Activated CD4-positive, alpha-beta T cell treated with anti-CD3 and anti-CD28 coated beads, Interleukin-2, amount 50 U/mL, for 1 hour (primary cell): ENCODE measurements around the gene ATP5MC3.
"Not testable (repeated sequence)": the region's sequence is repeated elsewhere in the genome, so short reads cannot be mapped to it uniquely, and the experiment has no call there.

ENCODE experiments used
- DNase-seq: peaks from one replicate; pipeline ENCODE4 v3.0.0-alpha.2; 2020

The ATP5MC3 gene

DNA sequence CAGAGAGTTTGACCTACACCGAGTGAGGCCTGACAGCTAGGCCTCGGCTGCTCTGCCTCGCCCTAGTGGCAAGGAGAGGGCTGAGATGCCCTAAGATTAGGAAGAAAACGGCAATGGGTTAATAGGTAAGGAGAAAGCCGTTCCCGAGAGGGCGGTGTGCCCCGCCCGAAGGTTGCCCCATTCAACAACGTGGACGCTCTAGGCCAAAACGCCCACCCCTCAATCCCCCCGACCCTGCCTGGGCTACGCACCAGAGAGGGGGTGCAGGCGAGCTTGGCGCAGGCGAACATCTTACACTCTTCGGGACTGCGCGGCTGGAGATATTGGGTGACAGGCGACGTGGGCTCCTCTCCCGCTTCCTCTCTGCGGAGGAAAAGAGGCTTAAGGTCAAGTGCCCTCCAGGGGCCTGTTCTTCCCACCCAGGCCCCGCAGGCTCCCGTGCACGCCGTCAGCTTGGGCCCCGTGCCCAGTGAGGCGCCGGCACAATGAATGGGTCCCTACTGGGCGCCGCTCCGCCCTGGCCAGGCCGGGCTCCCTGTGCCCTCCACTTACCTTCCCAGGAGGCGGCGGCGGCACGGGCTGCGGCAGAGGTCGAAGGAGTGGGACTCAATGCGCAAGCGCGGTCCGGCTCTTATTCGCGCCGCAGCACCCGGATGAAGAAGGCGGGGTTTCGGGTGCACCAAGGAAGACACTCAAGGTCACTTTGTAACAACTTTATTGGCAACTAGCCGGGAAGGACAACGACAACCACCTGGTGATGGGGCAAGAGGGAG is at the start of gene ATP5MC3:
ATP5MC3 (minus strand) TSS at position 607 of the 773 bp plus-strand sequence; CDS start at position 290, 317 bp downstream.
- DNase-seq: peak; percentile 90

DNA sequence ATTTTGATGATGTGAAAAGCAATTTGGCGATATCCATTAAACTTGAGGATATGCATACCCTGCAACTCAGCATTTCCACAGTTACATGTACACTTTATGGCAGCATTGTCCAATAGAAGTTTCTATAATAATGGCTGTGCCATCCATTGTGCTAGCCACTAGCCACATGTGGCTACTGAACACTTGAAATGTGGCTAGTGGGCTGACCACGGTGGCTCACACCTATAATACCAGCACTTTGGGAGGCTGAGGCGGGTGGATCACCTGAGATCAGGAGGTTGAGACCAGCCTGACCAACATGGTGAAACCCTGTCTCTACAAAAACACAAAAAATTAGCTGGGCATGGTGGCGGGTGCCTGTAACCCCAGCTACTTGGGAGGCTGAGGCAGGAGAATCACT is 47.1 kb upstream of the ATP5MC3 start:
- not testable (repeated sequence) for DNase-seq

DNA sequence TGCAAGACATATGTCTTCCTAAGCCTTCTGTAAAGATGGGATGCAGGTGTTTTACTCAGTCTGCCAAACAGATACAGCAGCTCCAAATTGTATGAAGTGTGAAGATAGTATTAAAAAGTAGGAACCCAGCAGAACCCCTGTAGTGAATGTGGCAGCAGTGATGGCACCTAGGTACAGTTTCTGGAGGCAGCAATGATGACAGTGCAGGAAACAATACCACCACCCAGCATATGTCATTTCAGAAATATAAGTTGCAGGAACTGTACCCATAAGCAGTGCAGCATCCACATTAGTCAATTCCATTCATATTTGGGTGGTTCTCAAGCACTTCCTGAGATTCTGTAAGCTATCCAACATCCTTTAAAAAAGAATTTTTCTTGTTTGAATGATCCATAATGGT is 46.7 kb upstream of the ATP5MC3 start:
- no peak for DNase-seq

DNA sequence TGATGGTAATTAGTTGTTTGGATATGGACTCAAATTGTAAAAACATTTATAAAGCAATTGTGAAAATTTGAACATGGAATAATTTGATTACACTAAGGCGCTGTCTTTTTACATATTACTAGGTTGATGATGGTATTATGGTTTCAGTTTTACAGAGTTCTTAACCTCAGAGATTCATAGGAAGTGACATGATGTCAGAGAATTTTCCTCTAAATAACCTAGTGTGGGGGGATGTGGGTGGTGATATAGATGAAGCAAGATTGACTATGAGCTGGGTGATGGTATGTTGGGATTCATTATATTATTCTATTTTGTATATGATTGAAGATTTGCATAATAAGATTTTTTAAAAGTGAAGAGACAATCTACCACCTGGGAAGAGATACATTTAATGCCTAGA is 45.9 kb upstream of the ATP5MC3 start:
- DNase-seq: no peak

DNA sequence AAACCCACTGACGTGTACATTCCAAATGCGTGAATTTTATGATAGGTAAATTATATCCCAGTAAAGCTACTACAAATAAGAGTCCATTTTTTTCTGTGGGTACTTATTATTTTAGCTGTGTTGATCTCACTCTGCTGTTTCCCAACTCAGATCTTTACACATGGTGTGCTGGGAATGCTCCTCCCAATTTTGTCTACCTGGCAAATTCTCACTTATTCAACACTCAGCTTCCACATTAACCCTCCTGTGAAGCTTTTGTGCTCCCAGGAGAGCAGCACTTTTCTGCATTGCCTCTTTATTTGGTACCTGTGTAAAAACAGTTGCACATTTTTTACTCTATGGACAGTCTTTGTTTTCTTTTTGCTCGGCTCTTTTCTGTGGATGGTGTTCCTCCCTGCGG is 38.6 kb upstream of the ATP5MC3 start:
- no peak for DNase-seq

DNA sequence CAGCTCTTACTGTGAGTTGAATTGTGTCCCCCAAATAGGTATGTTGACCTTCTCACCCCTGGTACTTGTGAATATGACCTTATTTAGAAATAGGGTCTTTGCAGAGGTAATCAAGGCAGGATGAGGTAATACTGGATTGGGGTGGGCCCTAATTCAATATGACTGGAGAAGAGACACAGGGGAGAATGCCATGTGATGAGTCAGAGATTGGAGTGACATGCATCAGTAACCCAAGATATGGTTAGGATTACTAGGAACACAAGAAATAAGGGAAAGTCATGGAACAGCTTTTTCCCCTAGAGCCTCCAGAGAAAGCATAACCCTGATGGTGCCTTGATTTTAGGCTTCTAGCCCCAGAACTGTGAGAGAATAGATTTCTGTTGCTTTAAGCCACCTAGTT is 37.0 kb upstream of the ATP5MC3 start:
- no peak for DNase-seq

DNA sequence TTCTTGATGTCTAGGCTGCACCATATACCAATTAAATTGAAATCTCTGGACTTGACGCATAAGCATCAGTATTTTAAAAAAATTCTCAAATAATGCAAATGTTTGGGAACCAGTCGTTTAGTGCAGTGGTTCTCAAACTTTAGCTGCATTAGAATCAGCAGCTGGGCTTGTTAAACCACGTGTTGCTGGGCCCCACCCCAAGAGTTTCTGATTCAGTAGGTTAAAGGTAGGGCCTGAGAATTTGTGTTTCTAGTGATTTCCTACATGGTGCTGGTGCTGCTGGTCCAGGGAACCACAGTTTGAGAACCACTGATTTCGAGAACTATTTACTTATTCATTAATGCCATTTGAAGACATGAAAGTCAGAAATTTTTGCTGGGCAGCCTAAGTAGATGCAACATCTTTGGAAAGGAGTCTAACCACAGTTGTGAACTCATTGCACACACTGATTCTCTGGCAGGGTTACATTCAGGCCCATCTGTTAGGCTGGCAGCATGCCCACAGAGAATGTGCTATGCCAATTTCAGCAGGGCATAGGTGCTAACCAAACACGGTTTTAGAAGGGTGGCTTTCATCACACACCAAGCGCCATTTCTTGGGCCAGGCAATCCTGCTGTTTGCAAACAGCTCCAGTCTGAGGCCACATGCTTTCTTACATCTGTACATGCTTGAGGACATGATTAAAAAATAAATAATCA is 26.4 kb upstream of the ATP5MC3 start:
- no peak for DNase-seq

DNA sequence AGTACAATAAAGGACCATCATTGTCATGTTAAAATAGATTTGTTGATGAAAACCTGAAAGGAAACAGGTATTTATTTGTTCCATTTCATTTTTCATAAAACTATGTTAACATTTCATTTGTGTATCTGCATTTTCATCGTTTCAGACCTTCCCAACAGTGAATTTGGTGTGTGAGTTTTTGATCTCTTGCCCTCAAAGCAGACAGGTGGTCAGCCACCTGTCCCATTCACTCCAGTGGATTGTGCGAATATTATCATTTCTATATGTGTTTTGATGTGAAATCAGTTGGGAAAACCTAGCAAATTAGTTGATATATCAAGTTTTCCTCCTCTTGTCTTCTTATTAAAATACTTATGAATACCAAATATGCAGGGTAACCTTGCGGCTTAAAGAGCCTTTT is 25.4 kb upstream of the ATP5MC3 start:
- no peak for DNase-seq

DNA sequence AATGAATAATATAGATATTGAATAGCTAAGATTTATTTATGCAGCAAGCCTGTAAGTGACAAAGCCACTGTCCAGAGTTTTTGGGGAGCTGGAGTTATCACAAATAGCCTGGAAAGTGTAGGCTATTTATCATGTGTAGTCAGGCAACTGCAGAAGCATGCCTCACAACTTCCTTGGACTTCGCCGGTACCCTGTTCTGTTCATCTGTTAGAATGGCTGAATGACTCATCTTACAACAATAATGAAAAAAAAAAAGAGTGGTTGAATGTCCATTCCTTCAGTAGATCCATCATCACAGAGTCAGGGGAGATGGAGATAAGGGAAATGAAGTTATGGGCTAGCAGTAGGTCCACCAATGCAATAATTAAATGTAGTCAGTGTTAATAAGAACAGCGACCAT is 24.0 kb upstream of the ATP5MC3 start:
- DNase-seq: no peak

DNA sequence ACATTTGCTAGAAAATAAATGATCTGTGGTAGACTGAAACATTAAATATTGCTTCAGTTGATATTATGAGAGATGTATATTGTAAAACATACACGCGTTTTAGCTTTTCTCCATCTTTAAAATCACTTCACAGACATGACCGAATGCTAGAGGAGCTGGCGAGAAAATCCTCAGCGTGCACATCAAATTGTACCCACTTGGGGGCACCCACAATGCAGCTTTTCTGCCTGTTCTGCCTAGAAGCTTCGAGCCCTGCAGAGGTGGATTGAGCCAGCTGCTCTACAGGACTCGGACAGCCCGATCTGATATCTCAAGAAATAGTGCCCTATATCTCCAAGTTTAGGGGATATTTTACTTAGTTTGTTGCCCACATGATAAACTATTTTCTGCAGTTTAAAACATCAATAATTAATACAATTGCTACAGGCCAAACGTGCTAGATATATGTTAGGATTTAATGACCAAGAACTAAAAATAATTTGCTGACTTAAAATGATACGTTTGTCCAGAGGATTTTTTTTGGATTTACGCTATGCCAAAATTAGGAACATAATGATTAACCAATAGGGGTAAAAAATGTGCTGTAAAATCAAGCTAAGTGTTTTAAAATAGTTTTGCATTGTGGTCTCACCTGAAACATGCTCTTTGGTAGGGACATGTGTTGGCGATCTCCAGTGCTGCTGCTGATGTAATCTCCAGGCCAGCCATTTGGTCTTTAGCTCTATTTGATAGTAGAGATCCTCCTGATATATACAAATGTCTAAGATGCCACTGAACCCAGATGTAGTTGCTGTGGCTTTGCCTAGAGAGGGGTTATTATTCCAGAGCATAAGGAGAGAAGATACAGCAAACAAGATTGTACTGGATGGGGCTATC is 22.3 kb upstream of the ATP5MC3 start:
- peak; percentile 34 for DNase-seq

DNA sequence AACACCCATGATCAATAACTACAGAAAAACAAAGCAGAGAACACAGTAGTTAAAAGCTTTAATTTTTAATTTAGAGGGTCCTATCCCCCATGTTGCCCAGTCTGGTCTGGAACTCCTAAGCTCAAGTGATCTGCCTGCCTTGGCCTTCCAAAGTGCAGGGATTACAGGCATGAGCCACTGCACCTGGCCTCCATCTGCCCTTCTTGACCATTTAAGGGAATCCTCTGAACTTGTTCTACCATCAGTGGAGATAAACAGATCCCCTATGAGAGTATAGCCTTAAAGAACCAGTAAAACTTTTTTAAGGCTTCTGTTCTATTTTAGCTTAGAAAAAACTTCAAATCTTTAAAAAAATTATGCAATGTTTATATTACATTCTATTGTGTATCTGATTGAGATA is 13.5 kb upstream of the ATP5MC3 start:
- no peak for DNase-seq

DNA sequence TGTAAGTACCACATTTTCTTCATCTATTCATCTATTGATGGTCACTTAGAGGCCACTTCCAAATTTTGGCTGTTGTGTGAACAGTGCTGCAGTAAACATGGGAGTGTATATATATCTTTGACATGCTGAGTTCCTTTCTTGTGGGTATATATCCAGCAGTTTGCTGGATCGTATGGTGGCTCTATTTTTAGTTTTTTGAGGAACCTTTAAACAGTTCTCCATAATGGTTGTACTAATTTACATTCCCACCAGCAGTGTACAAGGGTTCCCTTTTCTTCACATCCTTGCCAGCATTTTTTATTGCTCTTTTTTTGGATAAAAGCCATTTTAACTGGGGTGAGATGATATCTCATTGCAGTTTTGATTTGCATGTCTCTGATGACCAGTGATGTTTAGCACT is 7.3 kb upstream of the ATP5MC3 start:
- no peak for DNase-seq

DNA sequence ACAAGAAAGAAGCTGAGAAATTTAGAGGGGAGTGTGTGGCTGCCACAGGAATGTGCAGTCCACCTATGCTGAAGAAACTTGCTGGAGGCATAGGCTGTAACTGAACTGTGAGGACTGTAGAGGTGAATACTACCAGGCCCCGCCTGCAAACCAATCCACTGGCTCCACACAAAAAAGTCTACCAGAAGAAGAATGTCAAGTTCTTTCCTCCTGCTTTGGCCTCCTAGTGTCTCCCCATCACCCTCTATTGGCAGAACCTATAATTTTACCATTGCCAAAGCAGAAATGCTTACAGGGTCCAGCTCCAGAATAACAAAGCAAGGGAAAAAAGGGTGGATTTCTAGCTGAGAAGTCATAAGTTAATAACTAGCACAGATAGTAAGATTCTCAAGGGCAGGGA is 5.9 kb upstream of the ATP5MC3 start:
- DNase-seq: no peak

DNA sequence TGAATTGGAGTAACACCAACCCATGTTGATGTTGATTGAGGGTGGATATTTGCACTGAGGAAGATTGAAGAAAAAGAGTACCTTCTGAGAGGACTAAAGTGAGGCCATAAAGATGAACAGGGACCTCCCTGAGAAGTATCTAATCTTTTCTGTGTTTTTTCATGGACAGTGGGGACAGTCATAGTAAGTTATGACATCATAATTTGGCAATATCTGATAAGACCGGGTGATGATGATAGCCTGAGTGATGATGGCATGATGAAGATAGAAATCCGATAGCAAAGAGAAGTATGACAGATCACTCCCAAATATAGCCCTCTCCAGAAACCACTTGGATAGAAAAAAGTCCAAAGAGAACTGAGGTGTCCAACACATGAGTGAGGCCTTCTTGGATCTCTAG is 2.2 kb upstream of the ATP5MC3 start:
- no peak for DNase-seq

DNA sequence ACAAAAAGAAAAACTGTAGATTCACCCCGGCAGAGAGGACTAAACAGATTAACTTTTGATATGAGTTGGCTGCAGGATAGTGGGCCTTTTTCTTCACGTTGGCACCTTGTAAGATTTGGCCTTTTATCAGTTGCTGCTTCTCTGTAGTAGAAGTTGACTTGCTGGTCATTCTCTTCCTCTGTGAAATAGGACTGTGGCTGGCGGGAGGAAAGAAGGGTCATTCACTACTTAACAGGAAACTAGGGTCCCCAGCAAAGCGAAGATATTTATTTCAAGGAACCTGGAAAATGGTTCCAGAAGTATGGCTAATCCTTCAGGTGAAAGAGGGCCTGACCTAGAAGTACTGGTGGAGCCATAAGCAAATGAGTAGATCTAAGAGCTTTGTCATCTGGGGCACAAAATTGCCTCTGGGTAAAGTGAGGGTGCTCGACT is 383 bp upstream of the ATP5MC3 start:
- no peak for DNase-seq

DNA sequence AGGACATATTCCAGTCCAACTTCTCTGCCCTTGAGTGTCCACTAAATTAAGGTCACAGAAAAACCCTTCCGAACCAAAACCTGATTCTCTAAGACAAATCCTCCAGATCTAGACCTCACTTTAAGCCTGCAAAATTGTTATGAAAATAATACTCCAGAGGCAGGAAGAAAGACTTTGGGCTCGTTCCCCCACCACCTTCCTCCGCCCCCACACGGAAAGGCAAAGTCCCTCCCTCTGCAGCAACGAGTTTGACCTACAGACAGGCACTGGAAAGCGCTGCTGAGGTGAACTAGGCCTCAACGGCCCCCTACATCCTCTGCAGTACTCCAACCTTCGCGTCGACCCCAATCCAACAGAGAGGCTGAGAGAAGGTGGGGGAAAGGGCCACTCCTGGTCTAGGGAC is 808 bp downstream of the ATP5MC3 start:
- DNase-seq: peak; percentile 26

DNA sequence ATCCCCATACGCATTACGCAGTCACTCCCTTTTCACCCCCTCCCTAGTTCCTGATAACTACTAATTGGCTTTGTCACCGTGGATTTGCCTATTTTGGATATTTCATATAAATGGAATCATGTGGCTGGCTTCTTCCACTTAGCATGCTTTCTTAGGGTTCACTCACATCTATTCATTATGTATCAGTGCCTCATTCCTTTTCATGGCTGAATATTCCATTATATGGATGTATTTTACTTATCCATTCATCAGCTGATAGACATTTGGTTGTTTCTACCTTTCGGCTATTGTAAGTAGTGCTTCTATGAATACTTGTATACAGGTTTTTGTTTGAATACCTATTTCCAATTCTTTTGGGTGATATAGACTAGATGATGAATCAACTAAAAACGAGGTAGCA is 4.9 kb downstream of the ATP5MC3 start:
- DNase-seq: no peak

DNA sequence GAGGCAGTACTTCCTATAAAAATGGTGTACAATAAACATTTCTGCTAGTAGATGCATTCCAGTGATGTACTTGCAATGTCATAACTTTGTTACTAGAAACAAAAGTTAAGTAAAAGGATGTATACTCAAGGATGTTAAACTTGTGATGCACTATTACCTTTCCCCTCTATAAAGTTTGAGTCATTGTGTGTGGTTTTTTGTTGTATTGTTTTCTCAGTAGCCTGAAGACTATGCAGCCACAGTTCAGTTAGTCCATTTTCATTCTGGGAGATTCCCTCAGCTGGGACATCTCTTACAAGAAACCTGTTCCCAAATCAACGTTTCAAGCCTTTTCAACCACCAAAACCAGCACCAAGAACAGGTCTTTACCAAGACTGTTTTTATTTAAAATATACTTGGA is 5.6 kb downstream of the ATP5MC3 start:
- no peak for DNase-seq

DNA sequence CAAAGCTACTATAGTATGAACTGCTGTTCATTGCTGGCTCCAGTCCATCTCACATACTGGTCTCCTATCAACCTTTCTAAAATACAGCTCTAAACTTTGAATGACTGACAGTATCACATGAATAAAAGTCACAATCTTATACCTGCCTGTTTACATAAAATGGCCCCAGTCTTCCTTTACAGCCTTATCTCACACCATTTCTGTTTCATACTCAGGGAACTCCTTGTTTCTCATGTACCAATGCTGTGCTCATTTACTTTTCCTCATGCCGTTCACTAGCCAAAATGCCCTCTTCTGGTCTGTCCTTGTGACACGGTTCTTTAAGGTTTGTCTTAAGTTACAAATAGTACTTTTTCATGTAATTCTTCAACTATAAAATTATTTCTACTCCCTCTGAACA is 6.2 kb downstream of the ATP5MC3 start:
- no peak for DNase-seq

DNA sequence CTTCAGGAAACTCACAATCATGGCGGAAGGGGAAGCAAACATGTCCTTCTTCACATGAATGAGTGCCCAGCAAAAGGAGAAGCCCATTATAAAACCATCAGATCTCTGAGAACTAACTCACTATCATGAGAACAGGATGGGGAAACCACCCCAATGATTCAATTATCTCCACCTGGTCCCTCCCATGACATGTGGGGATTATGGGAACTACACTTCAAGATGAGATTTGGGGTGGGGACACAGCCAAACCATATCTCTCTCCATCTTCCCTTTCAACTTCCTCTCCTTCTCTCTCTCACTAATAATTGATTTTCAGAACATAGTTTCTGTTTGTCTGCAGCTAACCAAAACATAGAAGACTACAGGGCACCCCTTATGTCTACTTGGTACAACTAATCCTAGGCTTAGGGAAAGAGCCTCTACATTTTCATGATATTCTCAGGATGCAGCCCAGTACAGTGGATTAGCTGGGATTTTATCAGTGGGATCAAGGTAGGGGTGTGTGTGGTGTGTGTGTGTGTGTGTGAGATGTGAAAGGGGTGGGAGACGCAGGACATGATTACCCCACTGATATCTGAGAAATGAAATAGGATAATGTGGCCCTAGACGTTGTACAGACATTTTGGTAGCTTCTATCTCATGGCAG is 10.7 kb downstream of the ATP5MC3 start:
- no peak for DNase-seq

DNA sequence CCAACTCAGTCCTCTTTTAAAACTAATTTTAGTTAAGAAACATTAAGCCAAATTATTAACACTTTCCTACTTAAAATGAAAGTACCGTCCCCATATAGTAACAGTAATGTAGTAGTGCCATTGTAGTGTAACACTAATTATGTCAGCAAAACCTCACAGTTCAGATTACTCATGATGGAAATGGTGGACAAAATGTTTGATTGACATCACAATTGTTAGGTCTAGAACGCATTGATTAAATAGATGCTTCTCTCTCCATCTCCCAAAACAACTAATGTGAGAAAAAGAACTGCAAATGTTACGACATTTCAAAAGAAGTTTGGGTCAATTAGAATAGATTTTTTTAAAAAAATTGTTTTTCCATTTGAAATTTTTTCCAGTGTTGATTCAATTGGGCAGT is 12.3 kb downstream of the ATP5MC3 start:
- DNase-seq: no peak

DNA sequence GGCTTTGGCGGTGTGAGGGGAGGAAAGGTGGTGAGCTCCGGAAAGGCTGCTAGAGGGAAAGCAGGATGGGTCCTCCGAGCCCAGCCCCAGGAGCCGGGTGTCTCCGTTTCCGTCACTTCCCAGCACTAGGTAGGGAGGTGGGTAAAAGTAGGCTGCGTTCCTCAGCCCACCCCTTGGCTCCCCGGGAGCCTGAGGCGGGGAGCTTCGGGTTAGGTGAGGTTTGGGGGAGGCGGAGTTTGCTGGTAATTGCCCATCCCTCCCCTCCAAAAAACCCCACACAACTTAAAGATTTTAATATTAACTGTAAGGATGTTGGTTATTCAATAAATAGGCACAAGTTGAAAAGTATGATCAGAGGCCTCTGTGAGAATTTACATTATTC is 13.0 kb downstream of the ATP5MC3 start:
- no peak for DNase-seq
